CD14-positive monocyte (primary cell): Measurements from ENCODE around the gene SDC4. TPM values are rescaled to one million over a fixed set of nuclear protein-coding genes. Genes with fewer than 3 reads are reported as not detected.

Experiments used
- DNase-seq, 3 donors: peaks; one replicate each; pipeline ENCODE4 v3.0.0-alpha.2; 2011 to 2022
- H2AFZ ChIP-seq: 2 replicates; pipeline ENCODE4 v1.6.0; 2012; ENCODE audit warnings: mild to moderate bottlenecking, low read depth, low read length, inconsistent platforms; ENCODE audit not compliant: insufficient read depth, poor library complexity, severe bottlenecking
- H3K27ac ChIP-seq, 2 donors: 1 replicate in 1 of 2; 2 replicates in 1 of 2; pipeline ENCODE4 v1.5.1; 2012 to 2013; ENCODE audit warnings: low read length in 2 of 2, control low read depth in 1 of 2, inconsistent platforms in 1 of 2, low read depth in 1 of 2, mild to moderate bottlenecking in 1 of 2
- H3K27me3 ChIP-seq, 2 donors: one replicate each; pipeline versions ENCODE4 v1.6.0 to v1.6.1; 2011 to 2013; ENCODE audit warnings: low read length in 2 of 2; ENCODE audit not compliant: control insufficient read depth in 2 of 2, insufficient read depth in 2 of 2
- H3K36me3 ChIP-seq, 2 donors: replicated peaks in 1 of 2; 1 replicate in 1 of 2; 2 replicates in 1 of 2; pipeline versions ENCODE4 v1.5.1 to v1.6.1; 2012 to 2013; ENCODE audit warnings: low read length in 2 of 2, control low read depth in 1 of 2, inconsistent platforms in 1 of 2, mild to moderate bottlenecking in 1 of 2; ENCODE audit not compliant: insufficient read depth in 2 of 2, control insufficient read depth in 1 of 2
- H3K4me1 ChIP-seq, 2 donors: 1 replicate in 1 of 2; 2 replicates in 1 of 2; pipeline versions ENCODE4 v1.5.1 to v1.6.1; 2012 to 2013; ENCODE audit warnings: low read length in 2 of 2, control low read depth in 1 of 2, inconsistent platforms in 1 of 2, mild to moderate bottlenecking in 1 of 2, moderate library complexity in 1 of 2; ENCODE audit not compliant: insufficient read depth in 2 of 2, control insufficient read depth in 1 of 2
- H3K4me2 ChIP-seq: replicated peaks from 2 replicates; pipeline ENCODE3; 2012; ENCODE audit warnings: low read length, moderate library complexity, mild to moderate bottlenecking; ENCODE audit not compliant: poor library complexity, severe bottlenecking; ENCODE audit errors: extremely low read depth
- H3K4me3 ChIP-seq, 3 experiments: fragments of 200-600 bp in 1 of 3; sonication (generic) in 1 of 3; replicated peaks in 1 of 3; 1 replicate in 2 of 3; 2 replicates in 1 of 3; pipeline ENCODE4 v1.5.1; 2011 to 2013; ENCODE audit warnings: low read length in 3 of 3, mild to moderate bottlenecking in 3 of 3, control low read depth in 2 of 3, low read depth in 2 of 3, inconsistent platforms in 1 of 3, moderate library complexity in 1 of 3
- H3K79me2 ChIP-seq: 2 replicates; pipeline ENCODE4 v1.6.0; 2012; ENCODE audit warnings: mild to moderate bottlenecking, control low read depth, inconsistent platforms, low read length, moderate library complexity; ENCODE audit not compliant: insufficient read depth
- H3K9ac ChIP-seq: 2 replicates; pipeline ENCODE4 v1.6.0; 2017; ENCODE audit warnings: low read length, mild to moderate bottlenecking; ENCODE audit not compliant: insufficient read depth, poor library complexity, severe bottlenecking
- H3K9me3 ChIP-seq, 2 donors: replicated peaks in 1 of 2; 1 replicate in 1 of 2; 2 replicates in 1 of 2; pipeline versions ENCODE4 v1.5.1 to v1.6.1; 2012 to 2013; ENCODE audit warnings: low read length in 2 of 2, control low read depth in 1 of 2; ENCODE audit not compliant: control insufficient read depth in 1 of 2, insufficient read depth in 1 of 2
- H4K20me1 ChIP-seq: 2 replicates; pipeline ENCODE4 v1.6.0; 2012; ENCODE audit warnings: mild to moderate bottlenecking, low read length, control low read depth, moderate library complexity; ENCODE audit not compliant: insufficient read depth
- H3K27ac Mint-ChIP-seq, 7 donors: one replicate each; pipeline ENCODE4 v1.8.0; 2020; ENCODE audit warnings: mild to moderate bottlenecking in 7 of 7, mixed read lengths in 7 of 7, moderate library complexity in 6 of 7, inconsistent platforms in 2 of 7
- H3K27me3 Mint-ChIP-seq, 3 donors: one replicate each; pipeline ENCODE4 v1.8.0; 2021 to 2022; ENCODE audit warnings: low read depth in 3 of 3, mild to moderate bottlenecking in 3 of 3, mixed read lengths in 3 of 3, moderate library complexity in 3 of 3, inconsistent platforms in 1 of 3
- H3K36me3 Mint-ChIP-seq, 2 donors: one replicate each; pipeline ENCODE4 v1.8.0; 2020; ENCODE audit warnings: mixed read lengths in 2 of 2, inconsistent platforms in 1 of 2, mild to moderate bottlenecking in 1 of 2
- H3K4me1 Mint-ChIP-seq: one replicate; pipeline ENCODE4 v1.8.0; 2020; ENCODE audit warnings: mild to moderate bottlenecking, mixed read lengths
- H3K4me3 Mint-ChIP-seq, 2 donors: one replicate each; pipeline ENCODE4 v1.8.0; 2020; ENCODE audit warnings: mild to moderate bottlenecking in 2 of 2, mixed read lengths in 2 of 2, moderate library complexity in 1 of 2
- H3K9me3 Mint-ChIP-seq, 7 donors: one replicate each; pipeline ENCODE4 v1.8.0; 2020 to 2022; ENCODE audit warnings: mixed read lengths in 7 of 7, mild to moderate bottlenecking in 6 of 7, moderate library complexity in 6 of 7, inconsistent platforms in 2 of 7
- WGBS: methylation state at CpG from one replicate; pipeline ENCODE4 v1.1.5; 2013; ENCODE audit warnings: missing lambda C conversion rate; ENCODE audit not compliant: insufficient coverage; 5-methylcytosine and 5-hydroxymethylcytosine counted together
- intact Hi-C, 2 donors: fragments of 100-400 bp; cut with micrococcal nuclease; formaldehyde crosslinking; loops; one replicate each; pipeline versions ENCODE4 v1.15.0 to v1.15.1; 2023
- polyA plus RNA-seq, 3 donors: library from polyadenylated mRNA; depleted of rRNA in 1 of 3; unstranded in 2 of 3; stranded (reverse) in 1 of 3; fragments of 300-500 nt in 2 of 3; fragments of >200 nt in 1 of 3; fragmentation: Illumina TruSeq in 2 of 3; gene quantifications; 1 replicate in 2 of 3; 2 replicates in 1 of 3; pipeline ENCODE4 v1.2.3, GENCODE V29; 2012 to 2021
- TF ChIP-seq, protein P1 (sequence below): fragments of 200-600 bp; IDR thresholded peaks from one replicate; pipeline ENCODE4 v1.8.0; 2022; ENCODE audit warnings: antibody characterized with exemption, mild to moderate bottlenecking

SDC4 gene
- polyA plus RNA-seq, 3 donors, result 1.6 to 5.1 (median 1.9) TPM

DNA sequence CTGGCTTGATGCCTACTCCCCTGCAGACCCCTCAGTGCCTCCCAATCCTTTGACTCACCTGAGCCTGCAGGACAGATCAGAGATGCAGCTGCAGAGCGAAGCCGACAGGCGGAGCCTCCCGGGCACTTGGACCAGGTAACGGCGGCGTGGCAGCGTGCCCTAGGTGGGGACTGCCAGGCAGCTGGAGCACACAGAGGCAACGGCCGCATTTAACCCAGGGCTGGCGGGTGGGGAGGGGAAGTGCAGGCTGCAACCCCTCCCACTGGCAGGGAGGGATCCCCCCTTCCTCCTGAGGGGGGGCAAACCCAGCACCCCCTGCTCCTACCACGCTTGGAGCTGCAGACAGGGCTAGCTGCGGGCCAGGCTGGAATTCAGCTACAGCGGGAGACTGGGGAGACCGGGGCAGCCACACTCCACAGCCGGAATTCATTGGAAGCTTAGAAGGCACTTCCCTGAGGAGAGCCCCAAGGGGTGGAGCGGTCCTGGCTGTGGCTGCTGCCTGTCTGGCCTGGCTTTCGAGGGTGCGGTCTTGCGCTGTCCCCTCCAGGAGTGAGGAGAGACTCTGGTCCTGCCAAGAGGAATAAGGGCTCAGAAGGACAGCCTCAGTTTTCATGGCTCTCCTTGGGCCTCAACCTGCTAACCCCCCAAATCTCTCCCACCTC lies 40.0 kb downstream of the SDC4 start, which contains the start of gene MATN4:
MATN4 (minus strand) TSS at position 183 of the 662 bp plus-strand sequence. CDS start 2,717 bp downstream, outside the sequence.
- Histone ChIP-seq H2AFZ (no peak within 1 kb of the TSS), H3K9me3 (no peaks in the 10 kb centered on the region), H3K9ac (no peak within 1 kb of the TSS), H3K36me3 (no peaks in the 10 kb centered on the region), H3K4me2 (no peak within 1 kb of the TSS), H3K27ac (no peak within 1 kb of the TSS), H3K4me3 (no peak within 1 kb of the TSS), H3K27me3 (peaks cover 0 to 42% of the 10 kb centered on the region in 2 donors), H4K20me1 (no peaks in the 10 kb centered on the region), H3K4me1 (peaks cover 3 to 7% of the 10 kb centered on the region in 2 donors), H3K79me2 (no peaks in the 10 kb centered on the region)
- Mint-ChIP-seq H3K4me3 (peak within 1 kb of the TSS in 1 of 2 donors; percentile 61), H3K9me3 (peaks cover 0 to 13% (median 1%) of the 10 kb centered on the region in 7 donors), H3K36me3 (no peaks in the 10 kb centered on the region), H3K27me3 (peaks cover 35 to 75% (median 58%) of the 10 kb centered on the region in 3 donors), H3K4me1 (peaks cover 8% of the 10 kb centered on the region), H3K27ac (peak within 1 kb of the TSS in 1 of 7 donors; percentile 66)
- no peak for DNase-seq
- 65% methylated on average over 16 of the region's 20 CpGs for WGBS
- intact Hi-C loops, result no loop called here
- TF ChIP-seq, protein P1, sequence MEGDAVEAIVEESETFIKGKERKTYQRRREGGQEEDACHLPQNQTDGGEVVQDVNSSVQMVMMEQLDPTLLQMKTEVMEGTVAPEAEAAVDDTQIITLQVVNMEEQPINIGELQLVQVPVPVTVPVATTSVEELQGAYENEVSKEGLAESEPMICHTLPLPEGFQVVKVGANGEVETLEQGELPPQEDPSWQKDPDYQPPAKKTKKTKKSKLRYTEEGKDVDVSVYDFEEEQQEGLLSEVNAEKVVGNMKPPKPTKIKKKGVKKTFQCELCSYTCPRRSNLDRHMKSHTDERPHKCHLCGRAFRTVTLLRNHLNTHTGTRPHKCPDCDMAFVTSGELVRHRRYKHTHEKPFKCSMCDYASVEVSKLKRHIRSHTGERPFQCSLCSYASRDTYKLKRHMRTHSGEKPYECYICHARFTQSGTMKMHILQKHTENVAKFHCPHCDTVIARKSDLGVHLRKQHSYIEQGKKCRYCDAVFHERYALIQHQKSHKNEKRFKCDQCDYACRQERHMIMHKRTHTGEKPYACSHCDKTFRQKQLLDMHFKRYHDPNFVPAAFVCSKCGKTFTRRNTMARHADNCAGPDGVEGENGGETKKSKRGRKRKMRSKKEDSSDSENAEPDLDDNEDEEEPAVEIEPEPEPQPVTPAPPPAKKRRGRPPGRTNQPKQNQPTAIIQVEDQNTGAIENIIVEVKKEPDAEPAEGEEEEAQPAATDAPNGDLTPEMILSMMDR, result no peak

DNA sequence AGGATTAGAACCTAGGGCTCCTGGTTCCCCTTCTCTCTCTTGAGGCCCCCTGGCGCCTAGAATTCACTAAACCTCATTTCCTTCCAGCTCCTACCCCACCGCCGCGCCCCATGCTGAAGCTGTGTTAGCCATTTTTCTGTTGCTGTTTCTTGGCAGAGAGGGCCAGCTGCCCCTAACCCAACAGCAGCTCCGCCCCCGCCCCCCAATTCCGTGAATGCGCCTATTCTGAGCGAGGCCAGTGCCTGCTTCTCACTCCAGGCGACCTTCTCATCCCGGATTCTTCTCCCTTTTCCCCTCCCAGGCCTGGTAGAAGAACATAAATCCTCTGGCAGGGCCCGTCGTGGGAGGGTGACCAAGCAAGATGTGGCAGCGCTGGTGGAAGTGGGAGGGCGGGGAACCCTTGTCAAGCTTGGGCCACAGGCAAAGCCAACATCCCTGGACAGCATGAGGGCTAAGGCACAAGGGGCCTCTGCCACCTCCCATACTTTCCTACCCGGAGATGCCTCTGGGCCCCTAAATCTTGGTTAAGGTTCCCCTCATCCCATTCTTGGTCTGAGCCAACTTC lies 41.1 kb downstream of the SDC4 start:
- DNase-seq, result no peak
- H3K9ac ChIP-seq, result no peak overlapping the region
- H3K27me3 ChIP-seq, result peaks cover 0 to 42% of the 10 kb centered on the region in 2 donors
- H3K4me2 ChIP-seq, result no peak overlapping the region
- 49% methylated on average over 7 of the region's 16 CpGs for WGBS
- no peak overlapping the region for H2AFZ ChIP-seq
- H3K4me1 ChIP-seq, result peaks cover 3 to 7% of the 10 kb centered on the region in 2 donors
- Mint-ChIP-seq H3K27me3 (peaks cover 31 to 74% (median 53%) of the 10 kb centered on the region in 3 donors), H3K36me3 (no peaks in the 10 kb centered on the region), H3K4me1 (peaks cover 8% of the 10 kb centered on the region), H3K9me3 (peaks cover 0 to 13% (median 1%) of the 10 kb centered on the region in 7 donors), H3K27ac (no peak overlapping the region), H3K4me3 (peak overlapping the region in 1 of 2 donors; percentile 60)
- intact Hi-C loops, result no loop called here
- H3K36me3 ChIP-seq, result no peaks in the 10 kb centered on the region
- H3K27ac ChIP-seq, result no peak overlapping the region
- H4K20me1 ChIP-seq, result no peaks in the 10 kb centered on the region
- TF ChIP-seq, protein P1, result no peak
- no peaks in the 10 kb centered on the region for H3K9me3 ChIP-seq
- H3K79me2 ChIP-seq, result no peaks in the 10 kb centered on the region
- H3K4me3 ChIP-seq, result no peak overlapping the region
